Liver (tissue), 9 donors: Measurements from ENCODE around the gene DNAJC22. TPM values are rescaled to one million over a fixed set of nuclear protein-coding genes. Genes with fewer than 3 reads are reported as not detected.

Experiments used
- DNase-seq: peaks from one replicate; pipeline ENCODE4 v3.0.0-alpha.2; 2017; ENCODE audit warnings: low spot score
- H3K27ac ChIP-seq, 2 donors: one replicate each; pipeline ENCODE4 v1.7.0; 2013; ENCODE audit warnings: inconsistent platforms in 2 of 2, low read length in 2 of 2, control low read depth in 1 of 2, low read depth in 1 of 2, mild to moderate bottlenecking in 1 of 2
- H3K27me3 ChIP-seq, 4 donors: one replicate each; pipeline versions ENCODE4 v1.6.1 to v1.7.0; 2013; ENCODE audit warnings: low read length in 3 of 4, inconsistent platforms in 1 of 4, mild to moderate bottlenecking in 1 of 4, moderate library complexity in 1 of 4; ENCODE audit not compliant: control insufficient read depth in 4 of 4, insufficient read depth in 4 of 4
- H3K36me3 ChIP-seq, 4 donors: one replicate each; pipeline versions ENCODE4 v1.6.1 to v1.7.0; 2013; ENCODE audit warnings: low read length in 3 of 4, mild to moderate bottlenecking in 3 of 4, low read depth in 1 of 4, moderate library complexity in 1 of 4; ENCODE audit not compliant: control insufficient read depth in 4 of 4, insufficient read depth in 3 of 4
- H3K4me1 ChIP-seq, 4 donors: one replicate each; pipeline versions ENCODE4 v1.6.1 to v1.7.0; 2013; ENCODE audit warnings: low read length in 3 of 4, mild to moderate bottlenecking in 3 of 4, moderate library complexity in 1 of 4; ENCODE audit not compliant: control insufficient read depth in 4 of 4, insufficient read depth in 4 of 4
- H3K4me3 ChIP-seq, 3 donors: one replicate each; pipeline versions ENCODE4 v1.6.1 to v1.7.0; 2013; ENCODE audit warnings: low read length in 3 of 3, control low read depth in 1 of 3, low read depth in 1 of 3, mild to moderate bottlenecking in 1 of 3
- H3K9ac ChIP-seq, 2 donors: one replicate each; pipeline ENCODE4 v1.7.0; 2013; ENCODE audit warnings: low read length in 2 of 2, mild to moderate bottlenecking in 2 of 2, moderate library complexity in 2 of 2, control low read depth in 1 of 2, low read depth in 1 of 2
- H3K9me3 ChIP-seq, 4 donors: one replicate each; pipeline versions ENCODE4 v1.6.1 to v1.7.0; 2013; ENCODE audit warnings: low read length in 3 of 4; ENCODE audit not compliant: control insufficient read depth in 4 of 4
- EGR1 ChIP-seq, 2 donors: IDR thresholded peaks; 2 replicates each; pipeline ENCODE4 v1.6.1; 2016 to 2018; ENCODE audit warnings: antibody characterized with exemption in 2 of 2, low read depth in 2 of 2
- FOXA1 ChIP-seq: IDR thresholded peaks from 2 replicates; pipeline ENCODE4 v1.6.1; 2016; ENCODE audit warnings: antibody characterized with exemption
- FOXA2 ChIP-seq: IDR thresholded peaks from 2 replicates; pipeline ENCODE4 v1.6.1; 2016; ENCODE audit warnings: antibody characterized with exemption
- GABPA ChIP-seq, 2 donors: IDR thresholded peaks in 1 of 2; conservative IDR thresholded peaks in 1 of 2; 2 replicates each; pipeline ENCODE4 v1.6.1; 2016; ENCODE audit warnings: antibody characterized with exemption in 2 of 2, mild to moderate bottlenecking in 1 of 2, moderate library complexity in 1 of 2
- HNF4A ChIP-seq, 2 donors: conservative IDR thresholded peaks; 2 replicates each; pipeline ENCODE4 v1.6.1; 2016; ENCODE audit warnings: antibody characterized with exemption in 2 of 2, mild to moderate bottlenecking in 2 of 2
- HNF4G ChIP-seq: IDR thresholded peaks from 2 replicates; pipeline ENCODE4 v1.6.1; 2016; ENCODE audit warnings: antibody characterized with exemption
- JUND ChIP-seq, 2 donors: IDR thresholded peaks; 2 replicates each; pipeline ENCODE4 v1.6.1; 2016; ENCODE audit warnings: antibody characterized with exemption in 2 of 2
- NR2F2 ChIP-seq: IDR thresholded peaks from 2 replicates; pipeline ENCODE4 v1.6.1; 2016; ENCODE audit warnings: antibody characterized with exemption
- RAD21 ChIP-seq, 2 donors: IDR thresholded peaks; 2 replicates each; pipeline ENCODE4 v1.6.1; 2016; ENCODE audit warnings: antibody characterized with exemption in 2 of 2, mild to moderate bottlenecking in 2 of 2
- RXRA ChIP-seq, 2 donors: IDR thresholded peaks; 2 replicates each; pipeline ENCODE4 v1.6.1; 2017 to 2018; ENCODE audit warnings: antibody characterized with exemption in 2 of 2, mild to moderate bottlenecking in 1 of 2
- SP1 ChIP-seq: IDR thresholded peaks from 2 replicates; pipeline ENCODE4 v1.6.1; 2018; ENCODE audit warnings: antibody characterized with exemption, mild to moderate bottlenecking
- TAF1 ChIP-seq: conservative IDR thresholded peaks from 2 replicates; pipeline ENCODE4 v1.6.1; 2016; ENCODE audit warnings: antibody characterized with exemption, mild to moderate bottlenecking
- YY1 ChIP-seq: IDR thresholded peaks from 2 replicates; pipeline ENCODE4 v1.6.1; 2016; ENCODE audit warnings: antibody characterized with exemption, mild to moderate bottlenecking
- WGBS: extraction: QIAGEN DNeasy Blood & Tissue Kit; methylation state at CpG from one replicate; pipeline ENCODE4 v1.1.7; 2013; 5-methylcytosine and 5-hydroxymethylcytosine counted together
- polyA plus RNA-seq, 2 donors: library from polyadenylated mRNA; stranded (reverse) in 1 of 2; unstranded in 1 of 2; fragments of 200-250 nt in 1 of 2; fragments of >200 nt in 1 of 2; fragmentation: Nextera tagmentation in 1 of 2; extraction: Ambion mirVana in 1 of 2; gene quantifications; one replicate each; pipeline versions ENCODE4 v1.2.1 to v1.2.3, GENCODE V29; 2013 to 2015
- total RNA-seq, 2 donors: library from RNA; depleted of rRNA; stranded (reverse); fragments of >200 nt; gene quantifications; one replicate each; pipeline ENCODE4 v1.2.3, GENCODE V29; 2014
- TF ChIP-seq, protein P1 (sequence below): IDR thresholded peaks from 2 replicates; pipeline ENCODE4 v1.6.1; 2016; ENCODE audit warnings: antibody characterized with exemption
- TF ChIP-seq, protein P2 (sequence below): IDR thresholded peaks from 2 replicates; pipeline ENCODE4 v1.6.1; 2016; ENCODE audit warnings: antibody characterized with exemption
- TF ChIP-seq, protein P3 (sequence below): IDR thresholded peaks from 2 replicates; pipeline ENCODE4 v1.6.1; 2016; ENCODE audit warnings: antibody characterized with exemption, mild to moderate bottlenecking
- TF ChIP-seq, protein P4 (sequence below): IDR thresholded peaks from 2 replicates; pipeline ENCODE4 v1.6.1; 2016; ENCODE audit warnings: antibody characterized with exemption
- TF ChIP-seq, protein P5 (sequence below): fragments of 150-350 bp; IDR thresholded peaks from 2 replicates; pipeline ENCODE4 v1.5.1; 2017; ENCODE audit warnings: improper control_type of control experiment, low read depth, low read length; ENCODE audit not compliant: missing input control
- donor health status: healthy.
- donor health status: healthy.
- donor health status: healthy.
- donor health status: healthy.
- donor health status: healthy.

The DNAJC22 gene
- total and polyA plus RNA-seq, 4 donors: 16.6 to 49.4 (median 28.2) TPM

DNA sequence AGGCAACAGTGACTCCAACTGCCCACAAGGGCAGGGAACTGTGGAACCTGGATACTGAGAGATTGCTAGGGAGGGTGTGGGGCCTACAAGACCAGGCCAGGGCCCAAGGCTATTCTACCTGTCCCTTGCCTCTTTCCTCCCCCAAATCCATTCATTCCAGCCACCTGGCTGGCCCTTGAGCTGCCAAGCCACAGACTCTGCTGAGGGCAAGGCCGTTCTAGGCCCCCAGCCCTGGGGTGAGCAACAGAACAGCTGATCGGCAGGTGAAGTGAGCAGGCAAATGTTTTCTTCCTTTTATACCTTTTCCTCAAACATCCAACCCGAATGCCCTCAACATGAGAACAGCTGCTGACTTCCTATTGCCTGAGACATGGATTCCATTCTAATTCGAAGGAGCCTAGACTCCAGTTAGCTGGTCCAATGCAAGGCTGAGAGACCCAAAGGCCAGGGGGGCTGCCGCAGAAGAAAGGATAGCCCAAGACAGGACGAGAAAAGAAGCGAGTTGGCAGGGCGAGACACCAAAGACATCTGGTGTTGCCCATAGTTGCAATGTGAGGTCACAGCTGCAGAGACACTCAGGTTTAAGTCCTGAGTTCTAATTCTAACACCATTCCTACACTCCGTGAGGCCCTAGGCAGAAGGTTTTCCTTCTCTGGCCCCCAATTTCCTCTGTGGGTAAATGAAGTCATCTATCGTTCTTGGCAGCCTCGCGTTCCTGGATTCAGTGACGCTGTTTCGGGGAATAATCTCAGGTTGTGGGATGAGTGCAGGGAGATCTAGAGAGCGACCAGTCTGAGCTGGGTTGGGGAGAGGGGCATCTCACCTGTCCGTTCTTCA, 11.4 kb upstream of the DNAJC22 start (continued):
- TF ChIP-seq, protein P1, sequence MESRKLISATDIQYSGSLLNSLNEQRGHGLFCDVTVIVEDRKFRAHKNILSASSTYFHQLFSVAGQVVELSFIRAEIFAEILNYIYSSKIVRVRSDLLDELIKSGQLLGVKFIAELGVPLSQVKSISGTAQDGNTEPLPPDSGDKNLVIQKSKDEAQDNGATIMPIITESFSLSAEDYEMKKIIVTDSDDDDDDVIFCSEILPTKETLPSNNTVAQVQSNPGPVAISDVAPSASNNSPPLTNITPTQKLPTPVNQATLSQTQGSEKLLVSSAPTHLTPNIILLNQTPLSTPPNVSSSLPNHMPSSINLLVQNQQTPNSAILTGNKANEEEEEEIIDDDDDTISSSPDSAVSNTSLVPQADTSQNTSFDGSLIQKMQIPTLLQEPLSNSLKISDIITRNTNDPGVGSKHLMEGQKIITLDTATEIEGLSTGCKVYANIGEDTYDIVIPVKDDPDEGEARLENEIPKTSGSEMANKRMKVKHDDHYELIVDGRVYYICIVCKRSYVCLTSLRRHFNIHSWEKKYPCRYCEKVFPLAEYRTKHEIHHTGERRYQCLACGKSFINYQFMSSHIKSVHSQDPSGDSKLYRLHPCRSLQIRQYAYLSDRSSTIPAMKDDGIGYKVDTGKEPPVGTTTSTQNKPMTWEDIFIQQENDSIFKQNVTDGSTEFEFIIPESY: no peak
- TF ChIP-seq JUND (IDR thresholded peaks at IDR 0.05) (no peak), SP1 (no peak)
- TF ChIP-seq, protein P2, sequence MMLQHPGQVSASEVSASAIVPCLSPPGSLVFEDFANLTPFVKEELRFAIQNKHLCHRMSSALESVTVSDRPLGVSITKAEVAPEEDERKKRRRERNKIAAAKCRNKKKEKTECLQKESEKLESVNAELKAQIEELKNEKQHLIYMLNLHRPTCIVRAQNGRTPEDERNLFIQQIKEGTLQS: no peak

DNA sequence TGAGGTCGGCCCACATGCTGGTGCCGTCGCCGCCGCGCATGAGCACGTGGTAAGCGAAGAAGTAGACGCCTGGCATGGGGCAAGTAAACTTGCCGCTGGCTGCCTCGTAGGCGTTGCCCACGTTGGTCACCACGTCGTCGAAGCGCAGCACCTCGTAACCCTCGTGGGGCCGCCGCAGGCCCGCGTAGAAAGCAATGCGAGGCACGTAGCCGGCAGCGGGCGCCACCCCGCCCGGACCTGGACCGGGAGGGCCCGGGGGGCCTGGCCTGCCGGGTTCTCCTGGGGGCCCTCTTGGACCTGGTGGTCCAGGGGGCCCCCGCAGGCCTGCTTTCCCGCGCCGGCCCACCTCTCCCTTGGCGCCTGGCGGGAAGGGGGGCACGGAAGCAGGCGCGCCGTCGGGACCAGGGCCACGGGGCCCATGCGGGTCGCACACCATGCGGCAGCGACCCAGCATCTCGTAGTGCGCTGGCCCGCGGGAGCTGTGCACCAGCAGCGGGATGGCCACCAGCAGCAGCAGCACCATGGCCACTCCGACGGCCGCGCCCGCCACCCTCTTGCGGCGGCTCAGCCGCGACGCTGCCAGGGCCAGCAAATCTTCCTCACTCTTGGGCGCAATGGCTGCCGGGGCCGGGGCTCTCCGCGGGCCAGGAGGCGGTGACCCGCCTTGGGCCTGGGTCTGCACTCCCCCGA, 10.6 kb upstream of the DNAJC22 start:
- Histone ChIP-seq H3K9me3 (no peaks in the 10 kb centered on the region), H3K27me3 (peaks cover 0 to 13% (median 4%) of the 10 kb centered on the region in 4 donors), H3K9ac (no peak overlapping the region), H3K36me3 (no peaks in the 10 kb centered on the region), H3K4me3 (no peak overlapping the region), H3K4me1 (peaks cover 0 to 14% (median 9%) of the 10 kb centered on the region in 4 donors), H3K27ac (no peak overlapping the region)
- TF ChIP-seq HNF4A (conservative IDR thresholded peaks at IDR 0.05) (no peak), SP1 (no peak), JUND (IDR thresholded peaks at IDR 0.05) (no peak), GABPA (IDR thresholded peaks at IDR 0.05 in 1 of 2, conservative IDR thresholded peaks at IDR 0.05 in 1 of 2) (no peak), EGR1 (IDR thresholded peaks at IDR 0.05; ENCODE audit: low read depth in 2 of 2) (no peak), NR2F2 (no peak), YY1 (no peak), FOXA1 (no peak), HNF4G (no peak), RXRA (IDR thresholded peaks at IDR 0.05) (no peak), FOXA2 (no peak), TAF1 (no peak), RAD21 (IDR thresholded peaks at IDR 0.05) (no peak)
- TF ChIP-seq, protein P2: no peak
- TF ChIP-seq, protein P1: no peak
- TF ChIP-seq, protein P3, sequence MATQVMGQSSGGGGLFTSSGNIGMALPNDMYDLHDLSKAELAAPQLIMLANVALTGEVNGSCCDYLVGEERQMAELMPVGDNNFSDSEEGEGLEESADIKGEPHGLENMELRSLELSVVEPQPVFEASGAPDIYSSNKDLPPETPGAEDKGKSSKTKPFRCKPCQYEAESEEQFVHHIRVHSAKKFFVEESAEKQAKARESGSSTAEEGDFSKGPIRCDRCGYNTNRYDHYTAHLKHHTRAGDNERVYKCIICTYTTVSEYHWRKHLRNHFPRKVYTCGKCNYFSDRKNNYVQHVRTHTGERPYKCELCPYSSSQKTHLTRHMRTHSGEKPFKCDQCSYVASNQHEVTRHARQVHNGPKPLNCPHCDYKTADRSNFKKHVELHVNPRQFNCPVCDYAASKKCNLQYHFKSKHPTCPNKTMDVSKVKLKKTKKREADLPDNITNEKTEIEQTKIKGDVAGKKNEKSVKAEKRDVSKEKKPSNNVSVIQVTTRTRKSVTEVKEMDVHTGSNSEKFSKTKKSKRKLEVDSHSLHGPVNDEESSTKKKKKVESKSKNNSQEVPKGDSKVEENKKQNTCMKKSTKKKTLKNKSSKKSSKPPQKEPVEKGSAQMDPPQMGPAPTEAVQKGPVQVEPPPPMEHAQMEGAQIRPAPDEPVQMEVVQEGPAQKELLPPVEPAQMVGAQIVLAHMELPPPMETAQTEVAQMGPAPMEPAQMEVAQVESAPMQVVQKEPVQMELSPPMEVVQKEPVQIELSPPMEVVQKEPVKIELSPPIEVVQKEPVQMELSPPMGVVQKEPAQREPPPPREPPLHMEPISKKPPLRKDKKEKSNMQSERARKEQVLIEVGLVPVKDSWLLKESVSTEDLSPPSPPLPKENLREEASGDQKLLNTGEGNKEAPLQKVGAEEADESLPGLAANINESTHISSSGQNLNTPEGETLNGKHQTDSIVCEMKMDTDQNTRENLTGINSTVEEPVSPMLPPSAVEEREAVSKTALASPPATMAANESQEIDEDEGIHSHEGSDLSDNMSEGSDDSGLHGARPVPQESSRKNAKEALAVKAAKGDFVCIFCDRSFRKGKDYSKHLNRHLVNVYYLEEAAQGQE: no peak
- TF ChIP-seq, protein P4, sequence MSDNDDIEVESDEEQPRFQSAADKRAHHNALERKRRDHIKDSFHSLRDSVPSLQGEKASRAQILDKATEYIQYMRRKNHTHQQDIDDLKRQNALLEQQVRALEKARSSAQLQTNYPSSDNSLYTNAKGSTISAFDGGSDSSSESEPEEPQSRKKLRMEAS: no peak
- TF ChIP-seq, protein P5, sequence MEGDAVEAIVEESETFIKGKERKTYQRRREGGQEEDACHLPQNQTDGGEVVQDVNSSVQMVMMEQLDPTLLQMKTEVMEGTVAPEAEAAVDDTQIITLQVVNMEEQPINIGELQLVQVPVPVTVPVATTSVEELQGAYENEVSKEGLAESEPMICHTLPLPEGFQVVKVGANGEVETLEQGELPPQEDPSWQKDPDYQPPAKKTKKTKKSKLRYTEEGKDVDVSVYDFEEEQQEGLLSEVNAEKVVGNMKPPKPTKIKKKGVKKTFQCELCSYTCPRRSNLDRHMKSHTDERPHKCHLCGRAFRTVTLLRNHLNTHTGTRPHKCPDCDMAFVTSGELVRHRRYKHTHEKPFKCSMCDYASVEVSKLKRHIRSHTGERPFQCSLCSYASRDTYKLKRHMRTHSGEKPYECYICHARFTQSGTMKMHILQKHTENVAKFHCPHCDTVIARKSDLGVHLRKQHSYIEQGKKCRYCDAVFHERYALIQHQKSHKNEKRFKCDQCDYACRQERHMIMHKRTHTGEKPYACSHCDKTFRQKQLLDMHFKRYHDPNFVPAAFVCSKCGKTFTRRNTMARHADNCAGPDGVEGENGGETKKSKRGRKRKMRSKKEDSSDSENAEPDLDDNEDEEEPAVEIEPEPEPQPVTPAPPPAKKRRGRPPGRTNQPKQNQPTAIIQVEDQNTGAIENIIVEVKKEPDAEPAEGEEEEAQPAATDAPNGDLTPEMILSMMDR: no peak
- 15% methylated on average over 72 of the region's 72 CpGs for WGBS
- DNase-seq: no peak
